Measurements from ENCODE around the gene ATF3. TPM values are rescaled to one million over a fixed set of nuclear protein-coding genes. Genes with fewer than 3 reads are reported as not detected.

ATF3 gene
- total RNA-seq, 2 donors from 2014 or later = 10.7 to 160 TPM

GRCh38 chr1:212648431-212648830 is 39.9 kb downstream of the ATF3 start:
- TF ChIP-seq, protein P1, sequence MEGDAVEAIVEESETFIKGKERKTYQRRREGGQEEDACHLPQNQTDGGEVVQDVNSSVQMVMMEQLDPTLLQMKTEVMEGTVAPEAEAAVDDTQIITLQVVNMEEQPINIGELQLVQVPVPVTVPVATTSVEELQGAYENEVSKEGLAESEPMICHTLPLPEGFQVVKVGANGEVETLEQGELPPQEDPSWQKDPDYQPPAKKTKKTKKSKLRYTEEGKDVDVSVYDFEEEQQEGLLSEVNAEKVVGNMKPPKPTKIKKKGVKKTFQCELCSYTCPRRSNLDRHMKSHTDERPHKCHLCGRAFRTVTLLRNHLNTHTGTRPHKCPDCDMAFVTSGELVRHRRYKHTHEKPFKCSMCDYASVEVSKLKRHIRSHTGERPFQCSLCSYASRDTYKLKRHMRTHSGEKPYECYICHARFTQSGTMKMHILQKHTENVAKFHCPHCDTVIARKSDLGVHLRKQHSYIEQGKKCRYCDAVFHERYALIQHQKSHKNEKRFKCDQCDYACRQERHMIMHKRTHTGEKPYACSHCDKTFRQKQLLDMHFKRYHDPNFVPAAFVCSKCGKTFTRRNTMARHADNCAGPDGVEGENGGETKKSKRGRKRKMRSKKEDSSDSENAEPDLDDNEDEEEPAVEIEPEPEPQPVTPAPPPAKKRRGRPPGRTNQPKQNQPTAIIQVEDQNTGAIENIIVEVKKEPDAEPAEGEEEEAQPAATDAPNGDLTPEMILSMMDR (IDR thresholded peaks at IDR 0.05) = no peak
- no peaks in the 10 kb centered on the region for H3K9me3 ChIP-seq
- no peaks in the 10 kb centered on the region for H3K36me3 ChIP-seq
- H3K27me3 ChIP-seq (replicated peaks; ENCODE audit: insufficient read depth) = no peaks in the 10 kb centered on the region
- H3K27ac ChIP-seq = no peak overlapping the region
- H3K4me1 ChIP-seq (ENCODE audit: control insufficient read depth in 1 of 2, low read depth in 2 of 2) = peaks cover 13 to 27% of the 10 kb centered on the region in 2 donors
- H3K4me3 ChIP-seq = no peak overlapping the region
- no peak for DNase-seq (ENCODE audit: low spot score)
- ATAC-seq (ENCODE audit: insufficient number of reproducible peaks, low FRiP score, low read depth) = no peak

DNA sequence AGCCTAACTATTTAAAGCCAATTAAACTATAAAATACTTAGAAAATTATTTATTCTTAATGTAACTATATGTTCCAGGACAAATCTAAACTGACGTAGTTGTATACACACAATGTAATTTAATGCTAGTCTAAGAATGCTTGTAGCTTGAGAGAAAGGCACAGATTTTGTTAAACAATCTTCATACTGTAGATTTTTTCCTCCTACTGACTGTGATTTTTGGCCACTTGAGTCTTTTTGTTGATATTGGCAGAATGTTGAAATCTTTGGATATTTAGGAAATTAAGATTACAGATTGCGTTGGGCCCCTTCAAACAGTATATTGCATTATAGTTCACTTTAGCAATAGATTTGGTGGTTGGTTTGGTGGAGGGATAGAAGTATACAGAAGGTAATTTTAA is 40.5 kb downstream of the ATF3 start:
- no peak for DNase-seq (ENCODE audit: low spot score)
- Histone ChIP-seq H3K27me3 (replicated peaks; ENCODE audit: insufficient read depth) (no peaks in the 10 kb centered on the region), H3K4me3 (no peak overlapping the region), H3K9me3 (no peaks in the 10 kb centered on the region), H3K4me1 (ENCODE audit: control insufficient read depth in 1 of 2, low read depth in 2 of 2) (peaks cover 13 to 27% of the 10 kb centered on the region in 2 donors), H3K27ac (no peak overlapping the region), H3K36me3 (no peaks in the 10 kb centered on the region)
- no peak for ATAC-seq (ENCODE audit: insufficient number of reproducible peaks, low FRiP score, low read depth)
- TF ChIP-seq, protein P1 (IDR thresholded peaks at IDR 0.05) = no peak

DNA sequence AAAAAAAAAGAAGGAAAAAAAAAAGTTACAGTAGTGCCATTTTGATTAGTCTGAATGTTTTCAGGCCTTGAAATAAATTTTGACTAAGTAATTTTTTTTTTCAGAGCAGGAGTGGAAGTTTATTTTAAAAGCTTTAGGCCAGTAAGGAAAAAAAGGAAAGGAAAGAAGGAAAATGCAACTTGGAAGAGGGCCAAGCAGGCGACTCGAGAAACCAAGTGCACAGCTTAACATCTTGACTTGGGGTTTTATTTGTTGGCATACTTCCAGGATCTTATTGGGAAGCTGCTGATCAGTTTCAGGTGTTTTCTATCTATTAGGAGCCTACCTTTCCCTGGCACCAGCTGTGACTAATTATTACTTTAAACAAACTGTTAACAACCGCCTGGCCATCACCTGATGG is 41.7 kb downstream of the ATF3 start:
- H3K4me3 ChIP-seq = no peak overlapping the region
- no peak for ATAC-seq (ENCODE audit: insufficient number of reproducible peaks, low FRiP score, low read depth)
- no peaks in the 10 kb centered on the region for H3K9me3 ChIP-seq
- TF ChIP-seq, protein P1 (IDR thresholded peaks at IDR 0.05) = no peak
- no peak for DNase-seq (ENCODE audit: low spot score)
- H3K27ac ChIP-seq = no peak overlapping the region
- peaks cover 13 to 27% of the 10 kb centered on the region in 2 donors for H3K4me1 ChIP-seq (ENCODE audit: control insufficient read depth in 1 of 2, low read depth in 2 of 2)
- H3K27me3 ChIP-seq (replicated peaks; ENCODE audit: insufficient read depth) = no peaks in the 10 kb centered on the region
- H3K36me3 ChIP-seq = no peaks in the 10 kb centered on the region

DNA sequence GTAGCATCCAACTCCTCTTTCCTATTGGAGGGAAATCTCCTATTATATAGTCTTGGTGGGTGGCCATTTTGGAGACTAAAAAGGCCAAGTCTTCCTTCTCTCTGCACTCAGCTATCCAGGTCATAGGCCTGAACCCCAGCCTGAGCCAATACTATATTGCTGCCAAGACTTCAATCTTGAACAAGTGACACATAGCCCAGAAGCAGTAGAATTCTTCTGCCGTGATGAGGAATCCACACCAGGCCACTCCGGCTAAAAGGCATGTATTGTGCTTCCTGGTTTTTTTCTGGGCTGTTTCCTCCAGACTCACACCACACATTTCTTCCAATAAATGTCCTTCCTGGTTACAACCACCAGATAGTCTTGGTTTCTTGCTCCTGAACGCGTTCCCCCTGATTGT is 43.0 kb downstream of the ATF3 start:
- H3K9me3 ChIP-seq = no peaks in the 10 kb centered on the region
- no peaks in the 10 kb centered on the region for H3K27me3 ChIP-seq (replicated peaks; ENCODE audit: insufficient read depth)
- no peaks in the 10 kb centered on the region for H3K36me3 ChIP-seq
- H3K4me1 ChIP-seq (ENCODE audit: control insufficient read depth in 1 of 2, low read depth in 2 of 2) = peaks cover 13 to 27% of the 10 kb centered on the region in 2 donors
- TF ChIP-seq, protein P1 (IDR thresholded peaks at IDR 0.05) = no peak
- ATAC-seq (ENCODE audit: insufficient number of reproducible peaks, low FRiP score, low read depth) = peak; percentile 49
- H3K4me3 ChIP-seq = no peak overlapping the region
- peak overlapping the region in 1 of 2 donors; percentile 48 for H3K27ac ChIP-seq
- no peak for DNase-seq (ENCODE audit: low spot score)

GRCh38 chr1:212651977-212652376 is 43.4 kb downstream of the ATF3 start:
- DNase-seq (ENCODE audit: low spot score) = no peak
- H3K36me3 ChIP-seq = no peaks in the 10 kb centered on the region
- H3K9me3 ChIP-seq = no peaks in the 10 kb centered on the region
- H3K27ac ChIP-seq = peak overlapping the region in 1 of 2 donors; percentile 48
- no peak for ATAC-seq (ENCODE audit: insufficient number of reproducible peaks, low FRiP score, low read depth)
- H3K4me1 ChIP-seq (ENCODE audit: control insufficient read depth in 1 of 2, low read depth in 2 of 2) = peaks cover 13 to 27% of the 10 kb centered on the region in 2 donors
- TF ChIP-seq, protein P1 (IDR thresholded peaks at IDR 0.05) = no peak
- no peak overlapping the region for H3K4me3 ChIP-seq
- no peaks in the 10 kb centered on the region for H3K27me3 ChIP-seq (replicated peaks; ENCODE audit: insufficient read depth)

All from thoracic aorta (tissue), 2 donors.